GM18861 (cell line): Measurements from ENCODE around the gene IL34.
"Not testable (repeated sequence)": the region's sequence is repeated elsewhere in the genome, so short reads cannot be mapped to it uniquely, and the experiment has no call there.

ENCODE experiments used
- ATAC-seq: cut with Tn5 transposase; IDR thresholded peaks from one replicate; pipeline ENCODE4 v1.9.1; 2021; ENCODE audit not compliant: unreplicated experiment

IL34 gene

GRCh38 chr16:70630960-70631745 is 15.2 kb upstream of the IL34 start:
- no peak for ATAC-seq

GRCh38 chr16:70632273-70632672 is 14.1 kb upstream of the IL34 start:
- no peak for ATAC-seq

GRCh38 chr16:70633617-70634016 is 12.7 kb upstream of the IL34 start:
- not testable (repeated sequence) for ATAC-seq

GRCh38 chr16:70634861-70635260 is 11.5 kb upstream of the IL34 start:
- no peak for ATAC-seq

- no peak for ATAC-seq
Measured at GRCh38 chr16:70635336-70636016, 10.9 kb upstream of the IL34 start.

GRCh38 chr16:70638814-70639792 is 7.3 kb upstream of the IL34 start:
- no peak for ATAC-seq

- ATAC-seq, result no peak
Measured at GRCh38 chr16:70642633-70643032, 3.7 kb upstream of the IL34 start.

- not testable (repeated sequence) for ATAC-seq
Measured at GRCh38 chr16:70643264-70643663, 3.1 kb upstream of the IL34 start.

- no peak for ATAC-seq
Measured at GRCh38 chr16:70644763-70645597, 1.4 kb upstream of the IL34 start.

- ATAC-seq, result no peak
Measured at GRCh38 chr16:70647441-70648359, 1.3 kb downstream of the IL34 start.

GRCh38 chr16:70648606-70649005 is 2.2 kb downstream of the IL34 start:
- ATAC-seq, result no peak

GRCh38 chr16:70649300-70649699 is 2.9 kb downstream of the IL34 start:
- no peak for ATAC-seq

- ATAC-seq, result no peak
Measured at GRCh38 chr16:70650216-70650615, 3.9 kb downstream of the IL34 start.

GRCh38 chr16:70651524-70651923 is 5.2 kb downstream of the IL34 start:
- ATAC-seq, result no peak

- no peak for ATAC-seq
Measured at GRCh38 chr16:70652322-70652721, 6.0 kb downstream of the IL34 start.

GRCh38 chr16:70653406-70653805 is 7.0 kb downstream of the IL34 start:
- ATAC-seq, result no peak

GRCh38 chr16:70653809-70654771 is 7.7 kb downstream of the IL34 start:
- no peak for ATAC-seq

GRCh38 chr16:70656065-70656711 is 9.8 kb downstream of the IL34 start:
- ATAC-seq, result no peak
